Frontal cortex (tissue), 4 donors: ENCODE results near the gene TAAR1. TPM values are rescaled to one million over a fixed set of nuclear protein-coding genes. Genes with fewer than 3 reads are reported as not detected.
"Not testable (repeated sequence)": the region's sequence is repeated elsewhere in the genome, so short reads cannot be mapped to it uniquely, and the experiment has no call there.

Experiments
- DNase-seq, 2 donors: peaks; one replicate each; pipeline ENCODE4 v3.0.0; 2012; ENCODE audit warnings: low spot score in 2 of 2
- FAIRE-seq: peaks from 2 replicates; lab custom pipeline; 2012; peaks lifted over from hg19 to GRCh38; lab: Jason Lieb, UNC
- total RNA-seq: library from RNA; depleted of rRNA; stranded (reverse); fragments of >200 nt; gene quantifications from one replicate; pipeline ENCODE4 v1.2.3, GENCODE V29; 2014
- donor health status: control.
- donor health status: control.
- donor health status: control.

Gene TAAR1
- total RNA-seq, 1 donor from 2014 or later, result not detected

- FAIRE-seq, result no peak
- no peak for DNase-seq
Observed at GRCh38 chr6:132664309-132665034, 5.5 kb upstream of the TAAR1 start.

DNA sequence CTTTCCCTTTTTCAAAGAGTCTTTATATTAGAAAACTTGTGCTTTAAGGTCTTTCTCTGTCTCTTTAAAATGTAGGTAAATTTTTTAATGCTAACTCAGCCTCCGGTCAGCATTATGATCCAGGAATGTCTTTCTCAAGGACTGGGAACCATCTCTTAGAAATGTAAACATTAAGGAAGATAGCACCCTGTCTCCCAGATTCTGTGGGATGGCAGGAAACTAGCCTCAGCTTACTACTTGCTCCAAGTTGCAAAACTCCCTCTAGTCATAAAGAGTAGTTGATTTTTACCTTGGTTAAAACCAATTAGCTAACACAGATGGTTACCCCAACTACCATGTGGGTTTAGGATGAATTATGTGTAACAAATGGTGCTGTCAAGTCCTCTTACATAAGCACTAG, 4.7 kb upstream of the TAAR1 start:
- FAIRE-seq (no peak), DNase-seq (no peak)

DNA sequence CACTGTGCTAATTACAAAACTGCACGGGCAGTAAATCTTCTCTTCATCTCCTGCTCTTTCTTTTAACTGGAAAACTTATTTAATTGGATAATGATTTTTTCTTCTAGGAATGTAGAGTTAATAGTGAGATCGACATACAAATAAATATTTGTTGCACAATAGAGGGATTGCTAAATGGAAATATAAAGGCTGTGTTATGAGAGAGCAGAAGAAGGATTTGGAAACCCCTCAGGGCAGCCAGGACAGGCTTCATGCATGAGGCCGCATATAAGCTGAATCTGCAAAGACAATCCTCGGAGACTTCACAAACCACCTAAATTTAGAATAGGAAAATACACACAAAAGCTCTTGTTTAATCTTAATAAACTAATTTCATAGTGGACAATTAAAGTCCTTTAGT, 2.9 kb upstream of the TAAR1 start:
- FAIRE-seq, result no peak
- no peak for DNase-seq

DNA sequence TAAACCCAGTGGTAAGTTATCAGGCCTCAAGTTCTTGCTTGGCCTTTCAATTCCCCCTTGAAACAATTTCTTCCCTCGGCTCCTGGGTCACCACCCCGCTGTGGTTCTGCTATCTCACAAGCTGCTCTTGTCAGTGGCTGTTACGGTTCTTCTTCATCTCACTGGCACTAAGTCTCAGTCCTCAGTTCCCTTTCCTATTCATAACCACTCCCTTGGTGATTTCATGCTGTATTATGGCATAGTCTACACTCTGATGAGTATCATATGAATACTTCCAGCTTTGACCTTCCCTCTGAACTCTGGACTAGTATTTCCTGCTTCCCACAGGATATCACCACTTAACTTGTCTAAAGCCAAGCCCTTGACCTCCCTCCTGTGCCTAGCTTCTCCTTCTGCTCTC, 7.9 kb downstream of the TAAR1 start:
- DNase-seq (no peak), FAIRE-seq (no peak)

- FAIRE-seq, result no peak
- DNase-seq, result no peak
Observed at GRCh38 chr6:132650429-132650828, 8.6 kb downstream of the TAAR1 start.

GRCh38 chr6:132648828-132649227, 10.2 kb downstream of the TAAR1 start:
- FAIRE-seq, result no peak
- no peak for DNase-seq

DNA sequence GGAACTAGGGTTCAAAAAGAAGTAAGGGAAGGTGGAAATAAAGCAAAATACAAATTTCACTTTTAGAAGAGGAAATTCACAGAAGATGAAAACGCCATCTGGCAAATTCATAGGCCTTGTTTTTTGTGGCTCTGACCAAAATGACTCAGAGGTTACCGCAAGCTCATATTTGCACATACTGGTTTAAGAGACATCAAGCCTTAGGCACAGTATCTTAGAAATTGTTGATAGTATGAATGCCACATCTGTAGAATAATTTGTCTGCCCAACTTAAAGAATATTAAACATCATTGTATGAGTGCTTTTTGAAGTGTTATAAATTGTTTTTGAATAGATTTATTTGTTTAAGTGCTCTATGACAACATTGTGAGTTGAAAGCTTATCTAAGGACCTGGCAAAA, 10.6 kb downstream of the TAAR1 start:
- DNase-seq, result no peak
- no peak for FAIRE-seq

GRCh38 chr6:132643547-132643946, 15.4 kb downstream of the TAAR1 start:
- no peak for DNase-seq
- FAIRE-seq, result no peak

DNA sequence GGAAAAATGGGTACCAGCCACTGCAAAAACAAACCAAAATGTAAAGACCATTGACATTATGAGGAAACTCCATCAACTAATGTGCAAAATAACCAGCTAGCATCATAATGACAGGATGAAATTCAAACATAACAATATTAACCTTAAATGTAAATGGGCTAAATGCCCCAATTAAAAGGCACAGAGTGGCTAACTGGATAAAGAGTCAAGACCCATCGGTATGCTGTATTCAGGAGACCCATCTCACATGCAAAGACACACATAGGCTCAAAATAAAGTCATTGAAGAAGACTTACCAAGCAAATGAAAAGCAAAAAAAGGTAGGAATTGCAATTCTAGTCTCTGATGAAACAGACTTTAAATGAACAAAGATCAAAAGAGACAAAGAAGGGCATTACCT, 21.8 kb downstream of the TAAR1 start:
- DNase-seq, FAIRE-seq: not testable (repeated sequence)

GRCh38 chr6:132635906-132636305, 23.1 kb downstream of the TAAR1 start:
- FAIRE-seq, DNase-seq: not testable (repeated sequence)

DNA sequence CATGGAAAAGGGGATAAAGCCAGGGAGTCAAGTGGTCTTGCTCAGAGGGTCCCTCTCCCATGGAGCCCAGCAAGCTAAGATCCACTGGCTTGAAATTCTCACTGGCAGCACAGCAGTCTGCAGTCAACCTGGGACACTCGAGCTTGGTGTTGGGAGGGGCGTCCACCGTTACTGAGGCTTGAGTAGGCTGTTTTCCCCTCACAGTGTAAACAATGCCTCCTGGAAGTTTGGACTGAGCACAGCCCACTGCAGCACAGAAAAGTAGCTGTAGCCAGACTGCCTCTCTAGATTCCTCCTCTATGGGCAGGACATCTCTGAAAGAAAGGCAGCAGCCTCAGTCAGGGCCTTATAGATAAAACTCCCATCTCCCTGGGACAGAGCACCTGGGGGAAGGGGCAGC, 23.7 kb downstream of the TAAR1 start:
- FAIRE-seq, DNase-seq: not testable (repeated sequence)

DNA sequence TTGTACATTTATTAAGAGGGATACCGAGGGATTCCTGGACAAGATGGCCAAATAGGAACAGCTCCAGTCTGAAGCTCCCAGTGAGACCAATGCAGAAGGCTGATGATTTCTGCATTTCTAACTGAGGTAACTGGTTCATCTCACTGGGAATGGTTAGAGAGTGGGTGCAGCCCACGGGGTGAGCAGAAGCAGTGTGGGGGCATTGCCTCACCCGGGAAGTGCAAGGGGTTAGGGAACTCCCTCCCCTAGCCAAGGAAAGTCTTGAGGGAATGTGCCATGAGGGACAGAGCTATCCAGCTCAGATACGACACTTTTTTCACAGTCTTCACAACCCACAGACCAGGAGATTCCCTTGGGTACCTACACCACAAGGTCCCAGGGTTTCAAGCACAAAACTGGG, 24.2 kb downstream of the TAAR1 start:
- DNase-seq, result no peak
- FAIRE-seq, result no peak

- no peak for DNase-seq
- no peak for FAIRE-seq
Observed at GRCh38 chr6:132633362-132633761, 25.6 kb downstream of the TAAR1 start.

- DNase-seq, result no peak
- FAIRE-seq, result no peak
Observed at GRCh38 chr6:132624175-132624574, 34.8 kb downstream of the TAAR1 start, which contains the start of gene TAAR2. Gene TAAR2, minus strand, starts transcription at chr6:132624275. Its CDS starts 0 bp downstream, at chr6:132624275.

- no peak for FAIRE-seq
- DNase-seq, result no peak
Observed at GRCh38 chr6:132623106-132623845, 35.7 kb downstream of the TAAR1 start.

GRCh38 chr6:132616677-132617076, 42.3 kb downstream of the TAAR1 start:
- DNase-seq (no peak), FAIRE-seq (no peak)

GRCh38 chr6:132614554-132614953, 44.4 kb downstream of the TAAR1 start:
- FAIRE-seq, result no peak

DNA sequence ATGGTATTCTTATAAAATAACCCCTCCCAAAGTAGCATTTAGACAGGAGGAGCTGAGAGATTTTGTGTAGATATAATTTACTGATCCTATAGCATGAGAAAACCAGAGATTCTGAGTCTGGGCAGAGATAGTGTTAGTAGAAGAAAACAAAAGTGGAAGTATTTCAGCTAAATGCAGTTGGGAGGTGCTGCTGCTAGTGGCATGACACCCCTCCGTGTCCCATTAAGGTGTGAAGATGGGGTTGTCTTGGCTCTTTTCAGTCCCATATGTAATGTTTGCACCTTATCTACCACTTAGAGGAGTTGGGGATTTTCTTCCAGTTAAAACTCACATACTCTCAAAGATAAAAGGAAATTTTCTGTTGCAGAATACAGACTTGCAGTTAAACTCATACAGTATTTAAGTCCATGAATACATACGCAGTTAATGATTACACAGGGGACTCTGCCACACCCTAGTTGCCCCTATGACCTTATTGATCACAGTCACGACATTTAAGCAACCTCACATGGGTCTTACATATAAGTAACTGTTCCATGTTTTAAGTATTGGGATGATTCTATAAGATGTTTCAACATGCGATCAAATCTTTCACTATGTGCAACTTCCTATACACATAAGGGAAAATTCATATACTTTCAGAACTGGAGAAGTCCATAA, 46.4 kb downstream of the TAAR1 start:
- no peak for FAIRE-seq
- DNase-seq, result no peak

More at GRCh38 chr6:132614554-132614953, 44.4 kb downstream of the TAAR1 start:
- DNase-seq, result no peak

DNA sequence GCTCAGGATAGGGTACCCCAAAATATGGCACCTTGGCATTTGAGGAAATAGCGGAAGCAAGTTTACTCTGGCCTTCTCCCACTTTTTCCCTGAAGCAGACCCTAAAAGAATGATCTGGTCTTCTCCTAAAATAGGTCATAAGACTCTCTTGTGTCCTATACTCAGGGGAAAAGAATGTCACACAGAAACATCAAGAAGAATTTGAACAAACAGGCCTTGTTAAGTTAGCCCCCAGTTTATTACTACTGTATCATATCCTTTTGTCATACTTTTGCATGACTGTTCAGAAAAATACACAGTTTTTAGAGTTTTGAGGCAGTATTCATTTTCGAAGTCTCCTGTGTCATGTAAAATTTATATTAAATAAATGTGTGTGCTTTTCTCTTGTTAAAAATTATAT, 47.4 kb downstream of the TAAR1 start:
- FAIRE-seq, result peak; percentile 23

GRCh38 chr6:132607544-132608233, 51.3 kb downstream of the TAAR1 start:
- DNase-seq, result no peak
- FAIRE-seq, result no peak

More for the DNA sequence above, 47.4 kb downstream of the TAAR1 start:
- DNase-seq, result no peak
